GM19238 (cell line): ENCODE results near the gene PPP2R3B.
"Not testable (repeated sequence)": the region's sequence is repeated elsewhere in the genome, so short reads cannot be mapped to it uniquely, and the experiment has no call there.

Experiments
- DNase-seq: peaks from one replicate; pipeline ENCODE4 v3.0.0; 2011; ENCODE audit warnings: low spot score; ENCODE audit not compliant: insufficient read length

PPP2R3B gene

DNA sequence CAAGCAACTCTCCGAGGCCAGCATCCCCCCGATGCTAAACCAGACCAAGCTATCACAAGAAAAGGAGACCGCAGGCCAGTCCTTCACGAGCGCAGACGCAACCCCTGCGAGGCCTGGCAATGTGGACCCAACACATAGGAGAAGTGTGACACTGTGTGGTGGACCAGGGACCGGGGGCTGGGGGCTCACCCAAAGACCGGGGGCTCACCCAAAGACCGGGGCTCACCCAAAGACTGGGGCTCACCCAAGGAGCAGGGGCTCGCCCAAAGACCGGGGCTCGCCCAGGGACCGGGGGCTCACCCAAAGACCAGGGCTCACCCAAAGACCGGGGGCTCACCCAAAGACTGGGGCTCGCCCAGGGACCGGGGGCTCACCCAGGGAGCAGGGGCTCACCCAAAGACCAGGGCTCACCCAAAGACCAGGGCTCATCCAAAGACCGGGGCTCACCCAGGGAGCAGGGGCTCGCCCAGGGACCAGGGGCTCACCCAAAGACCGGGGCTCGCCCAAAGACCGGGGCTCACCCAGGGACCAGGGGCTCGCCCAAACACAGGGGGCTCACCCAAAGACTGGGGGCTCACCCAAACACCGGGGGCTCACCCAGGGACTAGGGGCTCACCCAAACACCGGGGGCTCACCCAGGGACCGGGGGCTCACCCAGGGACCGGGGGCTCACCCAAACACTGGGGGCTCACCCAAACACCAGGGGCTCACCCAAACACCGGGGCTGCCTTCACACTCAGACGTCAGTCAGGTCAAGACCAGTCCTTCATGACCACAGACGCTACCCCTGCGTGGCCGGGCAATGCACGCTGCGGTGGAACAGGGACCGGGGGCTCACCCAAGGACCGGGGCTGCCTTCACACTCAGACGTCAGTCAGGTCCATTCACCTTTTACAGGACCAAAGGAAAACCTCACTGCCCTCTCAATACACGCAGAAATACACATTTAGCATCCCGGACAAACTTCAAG is 32.9 kb downstream of the PPP2R3B start:
- DNase-seq = no peak

GRCh38 chrX:352582-353314 is 34.0 kb downstream of the PPP2R3B start:
- DNase-seq = no peak

GRCh38 chrX:352181-352580 is 34.5 kb downstream of the PPP2R3B start:
- DNase-seq = no peak

DNA sequence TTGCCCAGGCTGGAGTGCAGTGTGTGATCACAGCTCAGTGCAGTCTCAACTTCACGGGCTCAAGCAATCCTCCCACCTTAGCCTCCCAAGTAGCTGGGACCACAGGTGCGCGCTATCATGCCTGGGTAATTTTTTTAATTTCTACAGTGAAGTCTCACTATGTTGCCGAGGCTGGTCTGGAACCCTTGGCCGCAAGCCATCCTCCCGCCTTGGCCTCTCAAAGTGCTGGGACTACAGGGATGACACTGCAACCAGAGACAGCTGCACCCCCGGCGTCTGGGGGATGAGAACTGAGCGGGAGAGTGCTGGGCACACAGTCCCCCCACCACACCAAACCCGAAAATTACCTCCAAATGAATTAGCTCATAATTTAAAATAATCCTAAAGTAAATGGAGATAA is 35.0 kb downstream of the PPP2R3B start:
- DNase-seq = no peak

GRCh38 chrX:351324-351641 is 35.4 kb downstream of the PPP2R3B start:
- not testable (repeated sequence) for DNase-seq

DNA sequence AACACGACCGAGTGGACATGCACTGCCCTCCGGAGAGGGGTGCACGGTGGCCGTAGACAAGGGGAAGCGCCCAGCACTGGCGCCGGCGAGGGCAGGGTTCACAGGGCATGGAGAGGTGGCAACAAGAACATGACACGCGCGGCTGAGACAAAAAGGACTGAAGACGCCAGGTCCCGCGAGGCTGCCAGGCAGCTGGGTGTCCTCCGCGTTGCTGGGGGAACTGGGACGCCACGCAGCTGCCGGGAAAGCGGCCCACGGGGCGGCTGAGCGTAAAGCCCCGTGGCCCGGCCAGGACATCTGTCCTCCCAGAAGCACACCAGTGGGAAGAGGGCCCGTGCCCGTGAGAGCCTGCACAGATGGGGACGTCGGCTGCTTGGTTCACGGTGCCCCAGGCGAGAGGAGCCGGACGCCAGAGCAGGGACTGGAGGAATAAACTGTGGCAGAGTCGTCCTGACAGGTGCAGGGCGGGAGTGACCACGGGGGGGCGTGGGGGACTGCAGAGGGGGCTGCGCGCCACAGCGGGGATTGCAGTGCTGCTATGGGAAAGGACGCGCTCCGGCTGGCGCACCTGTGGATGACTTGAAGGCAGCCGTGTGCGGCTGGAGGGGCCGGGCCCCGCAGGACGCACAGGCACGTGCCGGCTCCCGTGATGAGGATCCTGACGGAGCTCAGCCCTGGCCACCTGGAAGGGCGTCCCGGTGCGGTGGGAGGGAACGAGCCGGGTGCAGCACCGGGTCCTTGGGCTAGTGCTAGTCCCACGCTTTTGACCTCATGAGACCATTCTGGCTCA is 36.0 kb downstream of the PPP2R3B start:
- DNase-seq = no peak

DNA sequence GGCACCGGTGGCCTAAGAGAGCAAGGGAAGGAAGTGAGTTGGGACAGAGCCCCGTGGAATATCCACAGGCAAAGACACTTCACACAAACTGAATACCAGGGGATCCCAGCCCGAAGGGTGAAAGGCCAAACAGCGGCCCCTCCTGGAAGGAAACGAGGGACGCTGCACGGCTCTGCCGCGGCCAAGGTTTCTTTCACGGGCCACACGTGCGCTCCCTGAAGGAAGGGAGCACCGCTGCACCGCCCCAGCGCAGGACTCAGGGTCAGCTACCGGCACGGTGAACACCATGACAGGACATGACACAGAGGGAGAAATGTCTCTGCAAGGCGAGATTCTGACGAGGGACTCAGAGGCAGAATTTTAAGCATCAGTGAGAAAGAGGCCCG is 36.6 kb downstream of the PPP2R3B start:
- DNase-seq = no peak

DNA sequence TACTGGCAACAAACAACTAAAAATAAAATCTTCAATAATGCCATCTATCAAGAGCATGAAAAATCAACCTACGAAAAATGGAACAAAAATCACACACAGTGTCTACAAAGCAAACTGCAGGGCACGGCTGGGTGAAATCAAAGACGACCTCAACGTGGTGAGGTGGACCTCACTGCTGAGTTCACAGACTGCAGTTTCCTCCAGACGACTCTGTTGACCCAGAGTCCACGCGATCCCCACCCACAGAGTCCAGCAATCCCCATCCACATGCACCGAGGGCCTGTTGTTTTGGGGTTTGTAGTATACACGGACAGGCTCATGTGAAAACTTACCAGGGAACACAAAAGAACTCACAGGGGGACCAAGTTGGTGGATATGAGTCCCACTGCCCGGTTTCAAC is 37.0 kb downstream of the PPP2R3B start:
- no peak for DNase-seq

GRCh38 chrX:349196-349595 is 37.5 kb downstream of the PPP2R3B start:
- DNase-seq = no peak

DNA sequence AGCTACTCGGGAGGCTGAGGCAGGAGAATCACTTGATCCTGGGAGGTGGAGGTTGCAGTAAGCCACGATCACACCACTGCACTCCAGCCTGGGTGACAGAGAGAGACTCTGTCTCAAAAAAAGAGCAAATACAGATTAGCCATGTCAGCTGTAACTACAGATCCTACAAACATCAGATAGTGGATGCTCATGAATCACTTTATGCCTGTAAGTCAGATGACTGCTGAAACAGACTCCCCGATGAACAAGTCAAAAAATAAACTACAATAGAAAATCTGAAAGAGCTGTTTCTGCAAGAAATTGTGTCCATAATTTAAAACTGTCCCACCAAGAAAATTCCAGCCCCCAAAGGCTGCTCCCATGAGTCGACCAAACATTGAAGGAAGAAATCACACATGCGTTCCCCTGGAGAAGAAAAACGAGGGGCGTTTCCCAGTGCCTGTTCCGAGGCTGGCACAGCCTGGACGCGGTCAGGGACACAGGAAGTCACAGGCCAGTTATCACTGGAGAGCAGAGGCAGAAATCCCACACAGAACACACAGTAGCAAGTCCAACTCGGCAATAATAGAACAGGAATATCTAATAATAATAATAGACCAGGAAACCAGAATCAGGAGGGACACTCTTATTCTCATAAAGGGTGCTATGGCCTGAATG is 38.1 kb downstream of the PPP2R3B start:
- DNase-seq = no peak

GRCh38 chrX:347351-348117 is 39.2 kb downstream of the PPP2R3B start:
- DNase-seq = no peak

DNA sequence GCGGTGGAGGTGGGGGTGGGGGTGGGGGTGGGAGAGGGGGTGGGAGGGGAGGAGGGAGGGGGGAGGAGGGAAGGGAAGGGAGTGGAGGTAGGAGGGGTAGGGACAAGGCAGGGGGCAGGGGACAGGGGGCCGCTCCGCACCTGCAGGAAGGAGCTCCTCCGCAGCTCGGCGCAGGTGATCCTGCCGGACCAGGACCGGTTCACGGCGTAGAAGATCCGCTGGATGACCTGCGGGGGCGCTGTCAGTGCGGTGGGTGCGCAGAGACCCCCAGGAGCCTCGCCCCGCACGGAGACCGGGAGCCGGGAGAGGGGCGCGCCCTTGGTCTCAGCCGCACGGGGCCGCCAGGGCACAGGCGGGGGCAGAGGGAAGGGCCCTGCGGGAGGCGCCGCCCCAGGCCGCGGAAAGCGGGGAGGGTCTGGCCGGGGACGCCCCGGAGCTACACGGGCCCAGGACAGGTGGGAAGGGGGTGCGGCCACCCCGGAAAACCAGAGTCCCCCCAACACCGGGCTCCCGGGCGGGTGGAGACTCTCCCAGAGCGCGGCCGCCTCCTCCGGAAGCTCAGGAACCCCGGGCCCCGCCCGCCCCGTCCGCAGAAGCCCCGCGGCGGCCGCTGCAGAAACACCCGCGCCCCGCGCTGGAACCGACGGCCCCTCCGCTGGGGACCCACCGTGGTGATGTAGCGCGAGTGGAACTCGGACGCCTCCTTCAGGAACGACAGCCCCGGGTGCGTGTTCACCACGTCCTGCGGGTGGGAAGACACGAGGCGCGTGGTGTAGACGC is 40.5 kb downstream of the PPP2R3B start:
- DNase-seq = no peak

DNA sequence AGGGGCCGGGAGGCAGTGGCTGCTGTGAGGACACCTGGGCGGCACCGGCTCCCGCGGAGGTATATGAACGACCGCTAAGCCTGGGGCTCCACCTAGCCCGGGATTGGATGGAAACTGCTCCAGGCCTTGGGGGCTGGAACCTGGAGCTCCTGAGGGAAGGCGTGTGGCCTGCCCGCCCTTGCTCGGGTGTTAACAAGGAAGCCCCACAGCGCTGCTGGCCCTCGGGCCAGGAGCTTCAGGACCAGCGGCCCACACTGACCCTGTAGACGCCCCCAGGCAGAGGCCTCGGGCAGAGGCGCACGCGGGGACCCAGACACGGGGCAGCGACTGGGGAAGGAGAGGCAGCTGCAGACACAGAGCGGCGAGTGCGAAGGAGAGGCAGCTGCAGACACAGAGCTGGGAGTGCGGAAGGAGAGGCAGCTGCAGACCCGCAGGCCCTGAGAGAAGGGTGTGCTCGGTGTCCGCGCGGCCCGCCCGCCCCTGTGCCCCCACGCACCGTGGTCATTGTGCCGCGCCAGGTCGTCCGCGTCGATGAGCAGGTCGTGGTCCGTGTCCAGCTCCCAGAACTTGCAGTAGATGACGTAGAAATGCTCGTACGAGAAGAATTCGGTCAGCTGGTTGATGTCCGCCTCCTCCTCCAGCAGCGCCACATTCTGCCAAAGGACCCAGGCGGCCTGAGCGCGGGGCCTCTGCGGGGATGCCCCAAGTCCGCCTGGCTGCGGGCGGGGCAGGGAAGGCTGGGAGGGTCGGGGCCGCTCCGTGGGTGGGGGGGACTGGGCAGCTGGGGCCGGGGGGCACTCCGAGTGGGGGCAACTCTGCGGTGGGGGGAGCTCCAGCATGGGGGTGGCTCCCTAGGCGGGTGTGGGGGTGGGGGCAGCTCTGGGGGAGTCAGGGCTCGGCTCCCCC is 41.4 kb downstream of the PPP2R3B start:
- no peak for DNase-seq

- DNase-seq = no peak
Observed at GRCh38 chrX:344371-344901, 42.3 kb downstream of the PPP2R3B start.

GRCh38 chrX:341541-342101 is 45.1 kb downstream of the PPP2R3B start:
- no peak for DNase-seq

DNA sequence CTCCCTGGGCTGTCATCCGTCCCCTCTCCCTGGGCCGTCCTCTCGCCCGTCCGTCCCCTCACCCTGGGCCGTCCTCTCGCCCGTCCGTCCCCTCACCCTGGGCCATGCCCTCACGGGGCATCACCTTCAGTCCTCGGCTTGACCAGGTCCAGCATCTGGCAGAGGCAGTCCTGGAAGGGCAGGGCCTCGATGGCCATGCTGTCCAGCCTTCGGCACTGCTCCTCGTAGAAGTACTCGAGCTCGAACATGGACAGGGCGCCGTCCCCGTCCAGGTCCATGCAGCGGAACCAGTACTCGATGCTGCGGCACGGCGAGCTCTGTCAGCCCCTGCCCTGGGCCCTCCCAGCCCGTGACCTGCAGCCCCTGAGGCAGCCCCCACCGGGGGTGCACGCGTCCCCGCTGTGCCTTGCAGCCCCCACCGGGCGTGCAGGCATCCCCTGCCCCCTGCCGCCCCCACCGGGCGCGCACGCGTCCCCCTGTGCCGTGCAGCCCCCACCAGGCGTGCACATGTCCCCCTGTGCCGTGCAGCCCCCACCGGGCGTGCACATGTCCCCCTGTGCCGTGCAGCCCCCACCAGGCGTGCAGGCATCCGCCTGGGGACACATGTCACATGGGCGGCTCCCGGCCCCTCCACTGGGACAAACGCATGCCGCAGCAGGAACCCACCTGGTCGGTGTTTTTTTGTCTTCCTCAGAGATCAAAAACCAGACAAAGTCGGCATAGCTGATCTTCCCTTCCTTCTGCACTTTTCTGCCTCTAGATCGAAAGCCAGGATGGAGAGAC is 45.9 kb downstream of the PPP2R3B start:
- DNase-seq = no peak

DNA sequence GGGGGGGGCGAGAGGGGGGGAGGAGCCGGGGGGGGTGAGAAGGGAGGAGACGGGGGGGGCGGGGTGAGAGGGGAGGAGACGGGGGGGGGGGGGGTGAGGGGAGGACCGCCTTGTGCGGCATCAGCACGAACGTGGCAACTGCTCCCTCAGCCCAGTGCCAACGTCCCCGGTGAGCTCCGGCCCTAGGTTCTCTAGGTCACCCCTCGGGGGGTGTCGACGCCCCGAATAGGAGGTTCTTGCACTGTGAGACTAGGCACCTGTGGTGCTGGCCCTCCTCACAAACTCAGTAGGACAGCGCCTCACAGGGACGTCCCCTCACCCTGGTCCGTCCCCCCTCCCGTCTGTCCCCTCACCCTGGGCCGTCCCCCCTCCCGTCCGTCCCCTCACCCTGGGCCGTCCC is 46.6 kb downstream of the PPP2R3B start:
- no peak for DNase-seq
